ENCODE results near the gene PERM1.

DNA sequence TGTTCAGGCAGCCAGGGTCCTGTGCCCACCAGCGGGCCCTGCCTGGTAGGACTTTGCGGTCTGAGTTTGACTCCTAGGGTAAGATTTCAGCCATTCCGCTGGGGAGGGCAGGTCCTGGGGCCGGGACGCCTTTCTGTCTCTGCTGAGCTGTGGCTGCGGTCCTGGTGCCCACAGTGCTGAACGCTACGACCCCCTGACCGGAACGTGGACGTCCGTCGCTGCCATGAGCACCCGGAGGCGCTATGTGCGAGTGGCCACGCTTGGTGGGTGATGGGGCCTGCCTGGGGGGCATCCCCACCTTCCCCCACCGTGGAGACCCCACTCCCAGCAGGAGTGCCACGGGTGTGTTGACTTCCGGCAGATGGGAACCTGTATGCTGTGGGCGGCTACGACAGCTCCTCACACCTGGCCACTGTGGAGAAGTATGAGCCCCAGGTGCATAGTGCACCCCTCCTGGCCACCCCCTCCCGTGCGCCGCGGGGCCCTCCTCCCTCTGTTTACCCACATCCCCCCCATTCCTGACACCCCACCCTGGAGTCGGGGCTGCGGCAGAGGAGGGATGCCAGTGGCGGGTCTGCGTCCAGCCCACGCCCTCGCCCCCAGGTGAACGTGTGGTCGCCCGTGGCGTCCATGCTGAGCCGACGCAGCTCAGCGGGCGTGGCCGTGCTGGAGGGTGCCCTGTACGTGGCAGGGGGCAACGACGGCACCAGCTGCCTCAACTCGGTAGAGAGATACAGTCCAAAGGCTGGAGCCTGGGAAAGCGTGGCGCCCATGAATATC lies 18.0 kb downstream of the PERM1 start:
- TF ChIP-seq, protein P1, sequence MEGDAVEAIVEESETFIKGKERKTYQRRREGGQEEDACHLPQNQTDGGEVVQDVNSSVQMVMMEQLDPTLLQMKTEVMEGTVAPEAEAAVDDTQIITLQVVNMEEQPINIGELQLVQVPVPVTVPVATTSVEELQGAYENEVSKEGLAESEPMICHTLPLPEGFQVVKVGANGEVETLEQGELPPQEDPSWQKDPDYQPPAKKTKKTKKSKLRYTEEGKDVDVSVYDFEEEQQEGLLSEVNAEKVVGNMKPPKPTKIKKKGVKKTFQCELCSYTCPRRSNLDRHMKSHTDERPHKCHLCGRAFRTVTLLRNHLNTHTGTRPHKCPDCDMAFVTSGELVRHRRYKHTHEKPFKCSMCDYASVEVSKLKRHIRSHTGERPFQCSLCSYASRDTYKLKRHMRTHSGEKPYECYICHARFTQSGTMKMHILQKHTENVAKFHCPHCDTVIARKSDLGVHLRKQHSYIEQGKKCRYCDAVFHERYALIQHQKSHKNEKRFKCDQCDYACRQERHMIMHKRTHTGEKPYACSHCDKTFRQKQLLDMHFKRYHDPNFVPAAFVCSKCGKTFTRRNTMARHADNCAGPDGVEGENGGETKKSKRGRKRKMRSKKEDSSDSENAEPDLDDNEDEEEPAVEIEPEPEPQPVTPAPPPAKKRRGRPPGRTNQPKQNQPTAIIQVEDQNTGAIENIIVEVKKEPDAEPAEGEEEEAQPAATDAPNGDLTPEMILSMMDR (conservative IDR thresholded peaks at IDR 0.05; ENCODE audit: low read depth, low read length), result no peak
- TF ChIP-seq EZH2 (IDR thresholded peaks at IDR 0.05; ENCODE audit: low read length, unreplicated experiment), result no peak
